Pancreas (tissue), 10 donors: ENCODE measurements around the gene SH3BGRL2. TPM values are rescaled to one million over a fixed set of nuclear protein-coding genes. Genes with fewer than 3 reads are reported as not detected.
A peak's percentile ranks its signal among the peaks of the same experiment; 100 is the strongest.

Experiments
- ATAC-seq, 4 donors: fragments of 200-7000 bp; cut with Tn5 transposase; one replicate each; pipeline versions ENCODE4 v1.8.0 to v1.9.1; 2020; ENCODE audit warnings: mild to moderate bottlenecking in 4 of 4, moderate library complexity in 4 of 4
- DNase-seq, 6 donors: peaks; one replicate each; pipeline ENCODE4 v3.0.0-alpha.2; 2020
- FAIRE-seq: peaks from 2 replicates; lab custom pipeline; 2012; peaks lifted over from hg19 to GRCh38; lab: Jason Lieb, UNC
- H3K27ac ChIP-seq, 4 donors: fragments of 200-600 bp; sonication (generic); 1 replicate in 3 of 4; 2 replicates in 1 of 4; pipeline versions ENCODE4 v1.5.0 to v1.8.0; 2020
- H3K27me3 ChIP-seq, 4 donors: fragments of 200-600 bp; one replicate each; pipeline ENCODE4 v1.8.0; 2021
- H3K36me3 ChIP-seq, 3 donors: fragments of 200-600 bp; sonication (generic) in 1 of 3; one replicate each; pipeline versions ENCODE4 v1.5.0 to v1.8.0; 2020 to 2021
- H3K4me1 ChIP-seq, 3 donors: fragments of 200-600 bp; one replicate each; pipeline ENCODE4 v1.8.0; 2021
- H3K4me3 ChIP-seq, 4 donors: fragments of 200-600 bp; sonication (generic) in 2 of 4; one replicate each; pipeline versions ENCODE4 v1.5.0 to v1.8.0; 2020 to 2021
- H3K9me3 ChIP-seq, 4 donors: fragments of 200-600 bp; one replicate each; pipeline ENCODE4 v1.8.0; 2021
- CTCF ChIP-seq, 4 donors: fragments of 200-600 bp; sonication (generic) in 3 of 4; IDR thresholded peaks; one replicate each; pipeline versions ENCODE4 v1.5.0 to v1.8.0; 2021; ENCODE audit warnings: antibody characterized with exemption in 4 of 4
- WGBS, 2 donors: extraction: QIAGEN DNeasy Blood & Tissue Kit; methylation state at CpG; one replicate each; pipeline ENCODE4 v1.1.7; 2013; 5-methylcytosine and 5-hydroxymethylcytosine counted together
- intact Hi-C, 3 donors: fragments of 100-400 bp; cut with DNase I; formaldehyde crosslinking; loops; one replicate each; pipeline versions ENCODE4 v1.11.1 to v1.14.2; 2022
- polyA plus RNA-seq, 2 donors: library from polyadenylated mRNA; stranded (reverse); fragments of 200-250 nt; gene quantifications; one replicate each; pipeline ENCODE4 v1.2.3, GENCODE V29; 2013
- total RNA-seq, 6 donors: library from RNA; stranded (reverse); fragmentation: NEBNext Ultra II Directional in 4 of 6; extraction: Animal tissue kit (Norgen Biotek cat#: 25700) in 4 of 6; gene quantifications; one replicate each; pipeline versions ENCODE4 v1.2.1 to v1.2.4, GENCODE V29; 2021 to 2023
- donor health status: healthy with polysubstance abuse.
- donor health status: DM: no; HTN: no; CAD: no; lungs with moderate emphysema.
- donor health status: DM: no; HTN: no; CAD: no.
- donor health status: control.
- donor health status: control.
- donor health status: Bipolar disorder and iron deficiency.
- donor health status: DM: yes; HTN: yes; CAD: no.
- donor health status: DM: no; HTN: no; CAD: no.
- donor health status: DM: no; HTN: no; CAD: no.
- donor health status: DM: yes; HTN: yes; CAD: no.

Gene SH3BGRL2
- total and polyA plus RNA-seq, 8 donors: 6.1 to 22.1 (median 11.8) TPM

DNA sequence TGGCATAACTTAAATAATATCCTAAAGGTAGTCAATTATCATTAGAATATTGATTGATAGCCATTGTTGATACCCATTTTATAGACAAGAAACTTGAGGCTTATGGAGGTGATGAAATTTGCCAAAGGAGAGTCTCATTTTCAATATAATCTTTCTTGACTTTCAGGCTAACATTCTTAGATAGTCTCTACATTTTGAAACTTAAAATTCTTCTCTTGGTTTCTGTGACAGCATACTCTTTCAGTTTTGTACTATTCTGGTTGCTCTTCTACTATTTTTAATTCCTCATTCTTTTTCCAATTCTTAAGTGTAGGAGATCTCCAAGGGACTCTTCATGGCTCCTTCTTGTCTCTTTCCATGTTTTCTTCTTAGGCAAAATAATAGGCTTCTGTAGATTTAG, 3.7 kb upstream of the SH3BGRL2 start:
- no peaks in the 10 kb centered on the region for H3K36me3 ChIP-seq
- H3K4me1 ChIP-seq: peaks cover 3 to 11% (median 10%) of the 10 kb centered on the region in 3 donors
- no peak for TF ChIP-seq CTCF (IDR thresholded peaks at IDR 0.05)
- intact Hi-C loops: no loop called here
- H3K27ac ChIP-seq: no peak overlapping the region
- H3K9me3 ChIP-seq: no peaks in the 10 kb centered on the region
- no peak for ATAC-seq
- H3K4me3 ChIP-seq: no peak overlapping the region
- DNase-seq: no peak
- H3K27me3 ChIP-seq: no peaks in the 10 kb centered on the region
- FAIRE-seq: no peak

DNA sequence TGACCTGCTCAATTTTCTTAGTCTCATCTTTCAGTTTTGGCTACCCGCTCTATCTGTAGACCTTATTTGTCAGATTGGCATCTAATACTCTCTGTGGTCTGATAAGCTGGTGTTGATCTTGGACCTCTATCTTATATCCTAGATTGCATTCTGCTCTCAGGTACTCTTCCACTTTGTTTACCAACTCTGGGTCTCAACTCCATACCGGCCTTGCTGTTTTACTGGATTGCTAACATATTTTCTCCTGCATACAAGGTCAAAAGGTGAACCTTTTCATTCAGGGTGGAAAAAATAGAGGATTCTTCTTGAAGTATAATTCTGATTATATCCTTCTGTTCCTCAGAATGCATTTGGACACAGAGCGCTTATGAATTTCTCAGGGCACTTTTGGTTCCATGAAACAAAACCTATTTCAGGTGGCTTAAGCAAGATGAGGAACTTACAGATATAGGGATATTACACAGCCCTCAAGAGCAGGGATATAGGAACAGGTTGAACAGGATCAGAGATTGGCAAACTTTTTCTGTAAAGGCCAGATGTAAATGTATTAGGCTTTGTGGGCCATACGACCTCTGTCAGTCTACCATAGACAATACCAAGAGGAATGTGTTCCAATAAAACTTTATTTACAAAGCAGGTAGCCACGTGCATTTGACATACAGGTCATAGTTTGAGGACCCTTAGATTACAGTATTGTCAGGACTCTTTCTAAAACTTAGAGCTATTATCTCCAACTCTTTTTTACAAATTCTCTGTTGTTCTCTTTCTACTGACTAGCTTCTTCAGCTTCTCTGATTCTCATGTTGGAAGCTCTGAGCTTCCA, 2.5 kb upstream of the SH3BGRL2 start:
- FAIRE-seq (no peak), ATAC-seq (no peak), DNase-seq (no peak)
- no peaks in the 10 kb centered on the region for H3K9me3 ChIP-seq
- intact Hi-C loops: no loop called here
- TF ChIP-seq CTCF (IDR thresholded peaks at IDR 0.05): no peak
- H3K36me3 ChIP-seq: no peaks in the 10 kb centered on the region
- WGBS, 2 donors: 79 to 81% methylated on average over 5 of the region's 5 CpGs
- H3K27me3 ChIP-seq: no peaks in the 10 kb centered on the region
- H3K4me3 ChIP-seq: no peak overlapping the region
- peaks cover 8 to 19% (median 14%) of the 10 kb centered on the region in 3 donors for H3K4me1 ChIP-seq
- H3K27ac ChIP-seq: no peak overlapping the region

DNA sequence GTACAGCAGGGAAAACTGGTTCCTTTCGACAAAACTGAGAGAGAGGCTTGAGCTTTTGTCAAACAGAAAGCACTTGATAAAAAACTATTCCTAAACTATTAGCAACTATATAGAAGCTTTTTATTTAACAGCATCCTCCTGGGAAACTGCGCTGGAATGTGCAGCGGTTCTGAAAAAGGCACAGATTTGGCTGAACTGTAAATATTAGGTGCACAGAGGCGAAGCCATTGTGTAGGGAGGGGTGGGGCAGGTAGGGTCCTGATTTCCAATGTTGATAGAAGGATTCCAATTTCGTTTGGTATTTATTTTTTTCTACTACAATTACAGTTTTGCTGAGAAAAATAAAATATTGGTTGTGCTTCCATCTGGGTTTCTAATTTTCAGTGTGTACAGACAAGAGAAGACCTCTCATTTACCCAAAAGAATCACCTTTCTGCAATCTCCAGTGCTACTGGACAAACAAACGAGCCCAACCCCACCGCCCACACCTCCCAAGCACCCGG, 698 bp upstream of the SH3BGRL2 start:
- Histone ChIP-seq H3K4me3 (peak overlapping the region; percentile 33 to 78 (median 76)), H3K4me1 (peaks cover 8 to 23% (median 14%) of the 10 kb centered on the region in 3 donors), H3K9me3 (no peaks in the 10 kb centered on the region), H3K36me3 (no peaks in the 10 kb centered on the region), H3K27ac (peak overlapping the region; percentile 70 to 89 (median 87)), H3K27me3 (no peaks in the 10 kb centered on the region)
- FAIRE-seq (no peak), DNase-seq (no peak), ATAC-seq (peak; percentile 1 to 19 (median 8))
- WGBS, 2 donors: 5 to 11% methylated on average over 8 of the region's 8 CpGs
- intact Hi-C loops: no loop called here
- no peak for TF ChIP-seq CTCF (IDR thresholded peaks at IDR 0.05)

GRCh38 chr6:79631693-79632172, 604 bp downstream of the SH3BGRL2 start:
- ATAC-seq: peak; percentile 6 to 22 (median 14)
- peak; percentile 34 for FAIRE-seq
- Histone ChIP-seq H3K4me3 (peak overlapping the region; percentile 33 to 78 (median 76)), H3K9me3 (no peaks in the 10 kb centered on the region), H3K27ac (peak overlapping the region; percentile 70 to 89 (median 87)), H3K27me3 (no peaks in the 10 kb centered on the region), H3K36me3 (no peaks in the 10 kb centered on the region), H3K4me1 (peaks cover 8 to 23% (median 14%) of the 10 kb centered on the region in 3 donors)
- DNase-seq: peak in 1 of 6 donors; percentile 26
- TF ChIP-seq CTCF (IDR thresholded peaks at IDR 0.05): no peak
- 2% methylated on average over 12 of the region's 12 CpGs for WGBS, 2 donors
- intact Hi-C loops: no loop called here
